HepG2 (cell line): ENCODE results near the gene TGM2. TPM values are rescaled to one million over a fixed set of nuclear protein-coding genes. Genes with fewer than 3 reads are reported as not detected.
A peak's percentile ranks its signal among the peaks of the same experiment; 100 is the strongest.

ENCODE experiments used
- ATF6 ChIP-seq: sonication (generic); formaldehyde crosslinking; conservative IDR thresholded peaks from 2 replicates; pipeline ENCODE4 v1.4.0; 2020; ENCODE audit warnings: missing genetic modification reagents
- DBP ChIP-seq: sonication (generic); formaldehyde crosslinking; IDR thresholded peaks from 2 replicates; pipeline ENCODE4 v1.4.0; 2020; ENCODE audit warnings: missing genetic modification reagents; ENCODE audit errors: not compliant biosample characterization
- DMAP1 ChIP-seq: IDR thresholded peaks from 2 replicates; pipeline ENCODE4 v1.6.1; 2016
- EED ChIP-seq: sonication (generic); formaldehyde crosslinking; IDR thresholded peaks from 2 replicates; pipeline ENCODE4 v1.5.0; 2020; ENCODE audit warnings: mild to moderate bottlenecking, missing genetic modification reagents
- FOXK1 ChIP-seq: sonication (generic); formaldehyde crosslinking; IDR thresholded peaks from 2 replicates; pipeline ENCODE4 v1.4.0; 2020; ENCODE audit warnings: low read depth, missing genetic modification reagents, borderline replicate concordance
- KLF13 ChIP-seq: sonication (generic); formaldehyde crosslinking; IDR thresholded peaks from 2 replicates; pipeline ENCODE4 v1.4.0; 2020; ENCODE audit warnings: mild to moderate bottlenecking, missing genetic modification reagents
- MAFG ChIP-seq: sonication (generic); formaldehyde crosslinking; IDR thresholded peaks from 2 replicates; pipeline ENCODE4 v1.5.1; 2020; ENCODE audit warnings: mild to moderate bottlenecking, missing genetic modification reagents
- NFATC3 ChIP-seq: sonication (generic); formaldehyde crosslinking; IDR thresholded peaks from 2 replicates; pipeline ENCODE4 v1.5.1; 2020; ENCODE audit warnings: mild to moderate bottlenecking, missing genetic modification reagents
- NRL ChIP-seq: sonication (generic); formaldehyde crosslinking; IDR thresholded peaks from 2 replicates; pipeline ENCODE4 v1.5.0; 2020; ENCODE audit warnings: missing genetic modification reagents, mild to moderate bottlenecking, moderate library complexity, borderline replicate concordance
- PRDM10 ChIP-seq: sonication (generic); formaldehyde crosslinking; IDR thresholded peaks from 2 replicates; pipeline ENCODE4 v1.4.0; 2020; ENCODE audit warnings: low read depth, missing genetic modification reagents
- RBM39 ChIP-seq: fragments of 200-400 bp; formaldehyde crosslinking; IDR thresholded peaks from one replicate; pipeline ENCODE4 v1.6.1; 2018; ENCODE audit warnings: antibody characterized with exemption, mild to moderate bottlenecking, low read depth, low read length; ENCODE audit not compliant: poor library complexity, severe bottlenecking
- SP2 ChIP-seq: sonication (generic); formaldehyde crosslinking; IDR thresholded peaks from 2 replicates; pipeline ENCODE4 v1.5.1; 2020; ENCODE audit warnings: mild to moderate bottlenecking, missing genetic modification reagents
- ZC3H13 ChIP-seq: sonication (generic); formaldehyde crosslinking; IDR thresholded peaks from 2 replicates; pipeline ENCODE4 v1.8.1; 2023; ENCODE audit warnings: mild to moderate bottlenecking, missing genetic modification reagents, moderate library complexity
- ZNF121 ChIP-seq: sonication (generic); formaldehyde crosslinking; IDR thresholded peaks from 2 replicates; pipeline ENCODE4 v1.5.0; 2020; ENCODE audit warnings: mild to moderate bottlenecking, missing genetic modification reagents
- ZNF296 ChIP-seq: sonication (generic); formaldehyde crosslinking; conservative IDR thresholded peaks from 2 replicates; pipeline ENCODE4 v1.5.0; 2020; ENCODE audit warnings: mild to moderate bottlenecking, missing genetic modification reagents
- ZNF337 ChIP-seq: sonication (generic); formaldehyde crosslinking; IDR thresholded peaks from 2 replicates; pipeline ENCODE4 v1.5.1; 2020; ENCODE audit warnings: missing genetic modification reagents, low read depth, mild to moderate bottlenecking, borderline replicate concordance
- ZNF546 ChIP-seq: sonication (generic); formaldehyde crosslinking; conservative IDR thresholded peaks from 2 replicates; pipeline ENCODE4 v1.8.1; 2023; ENCODE audit warnings: mild to moderate bottlenecking, missing genetic modification reagents
- ZNF724P ChIP-seq: sonication (generic); formaldehyde crosslinking; IDR thresholded peaks from 2 replicates; pipeline ENCODE4 v1.8.0; 2022; ENCODE audit warnings: missing genetic modification reagents, borderline replicate concordance
- ZNF740 ChIP-seq: sonication (generic); formaldehyde crosslinking; IDR thresholded peaks from 2 replicates; pipeline ENCODE4 v1.4.0; 2020; ENCODE audit warnings: missing genetic modification reagents
- polyA plus RNA-seq, 8 experiments: library from polyadenylated mRNA; depleted of rRNA in 3 of 8; stranded (reverse) in 7 of 8; unstranded in 1 of 8; fragments of >200 nt; fragmentation: Illumina TruSeq in 4 of 8; extraction: Trizol in 4 of 8; gene quantifications; 2 replicates each; pipeline versions ENCODE4 v1.2.1 to v1.2.3, GENCODE V29; 2011 to 2016; ENCODE audit warnings: low read depth in 4 of 8, missing spikeins in 1 of 8, mixed read lengths in 1 of 8; ENCODE audit not compliant: insufficient read depth in 1 of 8
- total RNA-seq, 5 experiments: library from RNA; depleted of rRNA; stranded (reverse); fragments of >200 nt; fragmentation: Illumina TruSeq; extraction: Trizol; gene quantifications; 2 replicates each; pipeline ENCODE4 v1.2.3, GENCODE V29; 2016; ENCODE audit warnings: low read depth in 1 of 5
- TF ChIP-seq, protein P1 (sequence below): sonication (generic); formaldehyde crosslinking; IDR thresholded peaks from 2 replicates; pipeline ENCODE4 v1.8.0; 2022; ENCODE audit warnings: mild to moderate bottlenecking, missing genetic modification reagents, borderline replicate concordance
- TF ChIP-seq, protein P2 (sequence below): IDR thresholded peaks from 2 replicates; pipeline ENCODE4 v1.6.1; 2016; ENCODE audit warnings: low read depth, borderline replicate concordance

Gene TGM2
- total and polyA plus RNA-seq, 2 of the 13 experiments (the other 11 are each of a cell fraction or from before 2014, with no cell fraction given), result 4.2 to 46.4 TPM

DNA sequence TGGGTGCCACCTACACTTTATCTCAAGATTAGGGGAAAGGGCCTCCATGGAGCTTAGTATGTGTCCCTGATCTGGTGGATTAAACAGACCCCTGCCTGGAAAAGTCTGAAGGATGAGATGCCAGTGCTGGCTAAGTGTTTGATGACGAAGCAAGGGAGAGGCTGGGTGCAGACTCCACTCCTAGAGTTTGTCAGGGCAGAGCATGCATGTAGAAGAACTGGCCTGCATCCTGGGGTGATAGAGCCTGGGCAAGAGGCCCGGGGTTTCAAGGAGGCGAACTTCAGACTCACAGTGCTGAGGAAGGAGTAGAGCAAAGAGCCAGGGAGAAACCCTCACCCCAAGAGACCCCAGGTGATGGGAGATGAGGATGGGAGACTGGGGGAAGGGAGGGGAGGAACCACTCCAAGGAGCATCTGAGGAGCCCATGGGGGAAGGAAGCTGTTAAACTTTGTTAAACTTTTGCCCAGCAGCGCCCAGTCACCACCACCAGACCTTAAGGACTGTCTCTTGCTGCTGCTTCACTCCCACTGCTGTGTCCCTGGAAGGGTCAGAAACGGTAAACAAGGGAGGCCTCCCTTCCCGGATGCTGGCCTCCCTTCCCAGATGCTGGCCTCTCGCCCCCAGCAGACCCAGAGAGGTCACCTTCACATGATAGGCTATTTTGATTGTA, 69.9 kb downstream of the TGM2 start (continued):
- TF ChIP-seq ZNF740 (CRISPR knock-in tag), result no peak
- TF ChIP-seq ZNF724P (CRISPR knock-in tag), result 0 out of 2 replicates have a peak, but pooled peaks have one; percentile 60
- TF ChIP-seq DBP, result no peak
- TF ChIP-seq SP2, result no peak
- TF ChIP-seq, protein P1, sequence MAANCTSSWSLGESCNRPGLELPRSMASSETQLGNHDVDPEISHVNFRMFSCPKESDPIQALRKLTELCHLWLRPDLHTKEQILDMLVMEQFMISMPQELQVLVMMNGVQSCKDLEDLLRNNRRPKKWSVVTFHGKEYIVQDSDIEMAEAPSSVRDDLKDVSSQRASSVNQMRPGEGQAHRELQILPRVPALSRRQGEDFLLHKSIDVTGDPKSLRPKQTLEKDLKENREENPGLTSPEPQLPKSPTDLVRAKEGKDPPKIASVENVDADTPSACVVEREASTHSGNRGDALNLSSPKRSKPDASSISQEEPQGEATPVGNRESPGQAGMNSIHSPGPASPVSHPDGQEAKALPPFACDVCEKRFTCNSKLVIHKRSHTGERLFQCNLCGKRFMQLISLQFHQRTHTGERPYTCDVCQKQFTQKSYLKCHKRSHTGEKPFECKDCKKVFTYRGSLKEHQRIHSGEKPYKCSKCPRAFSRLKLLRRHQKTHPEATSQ, result no peak
- no peak for TF ChIP-seq ZC3H13 (CRISPR knock-in tag)
- TF ChIP-seq RBM39, result no peak
- peak; percentile 81; the same call in 1 of the 2 replicates for TF ChIP-seq FOXK1 (CRISPR knock-in tag)
- TF ChIP-seq NFATC3, result no peak
- no peak for TF ChIP-seq EED
- TF ChIP-seq MAFG (CRISPR knock-in tag), result no peak
- TF ChIP-seq ZNF337 (CRISPR knock-in tag), result no peak
- no peak for TF ChIP-seq ZNF296 (CRISPR knock-in tag)
- 0 out of 2 replicates have a peak, but pooled peaks have one; percentile 32 for TF ChIP-seq PRDM10 (CRISPR knock-in tag)
- TF ChIP-seq ATF6, result no peak
- TF ChIP-seq, protein P2, sequence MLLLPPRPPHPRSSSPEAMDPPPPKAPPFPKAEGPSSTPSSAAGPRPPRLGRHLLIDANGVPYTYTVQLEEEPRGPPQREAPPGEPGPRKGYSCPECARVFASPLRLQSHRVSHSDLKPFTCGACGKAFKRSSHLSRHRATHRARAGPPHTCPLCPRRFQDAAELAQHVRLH (CRISPR knock-in tag), result no peak
- TF ChIP-seq ZNF546 (CRISPR knock-in tag), result no peak
- TF ChIP-seq KLF13 (CRISPR knock-in tag), result no peak
- no peak; the same call in 1 of the 2 replicates for TF ChIP-seq NRL
- TF ChIP-seq ZNF121, result no peak
- TF ChIP-seq DMAP1 (CRISPR knock-in tag), result no peak
